ENCODE measurements around the gene HYAL3.
"Not testable (repeated sequence)": the region's sequence is repeated elsewhere in the genome, so short reads cannot be mapped to it uniquely, and the experiment has no call there.

Gene HYAL3

GRCh38 chr3:50274371-50275104 is 24.7 kb downstream of the HYAL3 start:
- no peak for DNase-seq (ENCODE audit: extremely low spot score, insufficient read length, low read depth)
- no peak for FAIRE-seq

GRCh38 chr3:50273689-50274065 is 25.5 kb downstream of the HYAL3 start:
- FAIRE-seq: no peak
- DNase-seq (ENCODE audit: extremely low spot score, insufficient read length, low read depth): no peak

GRCh38 chr3:50272911-50273688 is 26.1 kb downstream of the HYAL3 start:
- DNase-seq (ENCODE audit: extremely low spot score, insufficient read length, low read depth): peak; percentile 96
- FAIRE-seq: peak; percentile 97

GRCh38 chr3:50272538-50272910 is 26.7 kb downstream of the HYAL3 start:
- FAIRE-seq; DNase-seq (ENCODE audit: extremely low spot score, insufficient read length, low read depth): not testable (repeated sequence)

- no peak for FAIRE-seq
Measured at GRCh38 chr3:50271314-50271936, 27.8 kb downstream of the HYAL3 start.

GRCh38 chr3:50270422-50271224 is 28.6 kb downstream of the HYAL3 start:
- no peak for DNase-seq (ENCODE audit: extremely low spot score, insufficient read length, low read depth)
- no peak for FAIRE-seq

More at GRCh38 chr3:50271314-50271936, 27.8 kb downstream of the HYAL3 start:
- DNase-seq (ENCODE audit: extremely low spot score, insufficient read length, low read depth): no peak

GRCh38 chr3:50269977-50270413 is 29.2 kb downstream of the HYAL3 start:
- DNase-seq (ENCODE audit: extremely low spot score, insufficient read length, low read depth) (no peak), FAIRE-seq (no peak)

GRCh38 chr3:50269460-50269859 is 29.7 kb downstream of the HYAL3 start:
- no peak for FAIRE-seq
- DNase-seq (ENCODE audit: extremely low spot score, insufficient read length, low read depth): no peak

- FAIRE-seq (no peak), DNase-seq (ENCODE audit: extremely low spot score, insufficient read length, low read depth) (no peak)
Measured at GRCh38 chr3:50268703-50269451, 30.3 kb downstream of the HYAL3 start, which contains the start of gene SEMA3B. Gene SEMA3B (plus strand): TSS chr3:50269147. CDS start chr3:50269241, 94 bp downstream.

GRCh38 chr3:50268276-50268675 is 30.9 kb downstream of the HYAL3 start:
- DNase-seq (ENCODE audit: extremely low spot score, insufficient read length, low read depth): no peak

GRCh38 chr3:50267280-50267913 is 31.8 kb downstream of the HYAL3 start:
- no peak for FAIRE-seq
- no peak for DNase-seq (ENCODE audit: extremely low spot score, insufficient read length, low read depth)

More at GRCh38 chr3:50268276-50268675, 30.9 kb downstream of the HYAL3 start:
- no peak for FAIRE-seq

GRCh38 chr3:50266836-50267235 is 32.4 kb downstream of the HYAL3 start:
- DNase-seq (ENCODE audit: extremely low spot score, insufficient read length, low read depth): no peak
- FAIRE-seq: no peak

GRCh38 chr3:50266017-50266416 is 33.2 kb downstream of the HYAL3 start:
- no peak for FAIRE-seq
- no peak for DNase-seq (ENCODE audit: extremely low spot score, insufficient read length, low read depth)

- FAIRE-seq (no peak), DNase-seq (ENCODE audit: extremely low spot score, insufficient read length, low read depth) (no peak)
Measured at GRCh38 chr3:50265571-50265970, 33.6 kb downstream of the HYAL3 start.

GRCh38 chr3:50264964-50265485 is 34.2 kb downstream of the HYAL3 start:
- FAIRE-seq (no peak), DNase-seq (ENCODE audit: extremely low spot score, insufficient read length, low read depth) (no peak)

- FAIRE-seq (no peak), DNase-seq (ENCODE audit: extremely low spot score, insufficient read length, low read depth) (no peak)
Measured at GRCh38 chr3:50264383-50264963, 34.7 kb downstream of the HYAL3 start.

GRCh38 chr3:50263478-50264382 is 35.5 kb downstream of the HYAL3 start:
- FAIRE-seq (no peak), DNase-seq (ENCODE audit: extremely low spot score, insufficient read length, low read depth) (no peak)

Data from GM18507 (cell line).